HG02885 (cell line): ENCODE results near the gene HDGF.
"Not testable (repeated sequence)": the region's sequence is repeated elsewhere in the genome, so short reads cannot be mapped to it uniquely, and the experiment has no call there.

ENCODE experiments used
- ATAC-seq: cut with Tn5 transposase; IDR thresholded peaks from one replicate; pipeline ENCODE4 v1.9.1; 2021; ENCODE audit warnings: mild to moderate bottlenecking; ENCODE audit not compliant: unreplicated experiment, poor library complexity

Gene HDGF

DNA sequence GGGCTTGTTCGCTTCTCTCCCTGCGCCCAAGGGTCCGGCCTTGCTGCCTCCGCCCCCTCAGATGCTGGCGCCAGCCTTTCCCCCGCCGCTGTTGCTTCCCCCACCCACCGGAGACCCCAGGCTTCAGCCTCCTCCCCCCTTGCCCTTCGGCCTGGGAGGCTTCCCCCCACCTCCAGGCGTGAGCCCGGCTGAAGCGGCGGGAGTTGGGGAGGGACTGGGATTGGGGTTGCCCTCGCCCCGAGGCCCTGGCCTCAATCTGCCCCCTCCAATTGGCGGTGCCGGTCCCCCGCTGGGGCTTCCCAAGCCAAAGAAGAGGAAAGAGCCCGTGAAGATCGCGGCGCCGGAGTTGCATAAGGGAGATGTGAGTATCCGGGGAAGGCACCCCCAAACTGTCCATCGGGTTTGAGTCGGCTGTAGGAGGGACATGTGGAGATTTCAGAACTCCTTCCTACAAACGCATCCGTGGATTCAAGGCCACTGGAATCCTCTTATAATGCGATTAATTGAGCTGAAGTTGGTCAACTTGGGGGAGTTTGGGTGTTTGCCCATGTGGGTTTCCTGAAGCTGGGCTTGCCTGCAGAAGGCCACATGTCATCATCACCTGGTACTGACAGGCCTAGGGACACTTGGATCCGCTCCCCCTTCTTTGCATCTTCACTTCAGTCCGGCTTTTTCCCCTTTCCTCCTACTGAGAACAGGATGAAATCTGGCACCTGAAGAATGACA is 16.6 kb upstream of the HDGF start:
- ATAC-seq, result peak; percentile 14

DNA sequence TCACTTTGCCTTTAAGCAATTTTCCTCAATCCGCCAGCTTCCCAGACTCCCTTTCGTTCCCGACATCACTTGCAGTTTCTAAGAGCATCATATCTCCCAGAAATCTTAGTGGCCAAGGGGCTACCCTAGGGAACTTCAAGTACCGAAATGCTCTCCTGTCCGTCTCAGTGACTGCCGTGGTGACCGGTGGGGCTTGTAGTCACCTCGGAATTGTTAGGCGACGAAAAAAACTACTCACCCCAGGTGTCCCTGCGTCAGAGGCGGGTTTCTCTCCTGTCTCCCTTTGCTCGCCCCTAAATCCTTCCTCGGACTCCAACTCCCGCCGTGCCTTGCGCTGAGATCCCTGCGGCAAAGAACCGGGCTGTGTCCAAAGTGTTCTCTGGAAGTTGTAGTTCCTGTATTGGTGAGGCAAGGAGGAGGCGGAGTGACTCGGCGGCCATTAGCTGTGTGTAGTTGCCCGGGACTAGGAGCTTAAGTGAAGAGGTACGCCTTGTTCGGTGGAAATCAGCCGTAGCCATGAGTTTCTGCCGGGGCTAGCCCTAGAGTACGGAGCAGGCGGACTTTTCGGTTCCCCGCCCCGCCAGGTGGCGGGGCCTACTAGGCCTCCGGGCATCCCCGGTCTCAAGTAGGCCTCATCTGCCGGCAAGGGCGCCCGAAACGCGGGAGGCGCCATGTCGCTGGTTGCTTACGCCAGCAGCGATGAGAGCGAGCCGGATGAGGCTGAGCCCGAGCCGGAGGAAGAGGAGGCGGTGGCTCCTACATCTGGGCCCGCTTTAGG is 15.8 kb upstream of the HDGF start, which contains the start of gene PRCC:
Gene PRCC (plus strand): TSS at position 435 of the 778 bp plus-strand sequence. CDS start 237 bp downstream, at position 672.
- ATAC-seq, result peak; percentile 92

DNA sequence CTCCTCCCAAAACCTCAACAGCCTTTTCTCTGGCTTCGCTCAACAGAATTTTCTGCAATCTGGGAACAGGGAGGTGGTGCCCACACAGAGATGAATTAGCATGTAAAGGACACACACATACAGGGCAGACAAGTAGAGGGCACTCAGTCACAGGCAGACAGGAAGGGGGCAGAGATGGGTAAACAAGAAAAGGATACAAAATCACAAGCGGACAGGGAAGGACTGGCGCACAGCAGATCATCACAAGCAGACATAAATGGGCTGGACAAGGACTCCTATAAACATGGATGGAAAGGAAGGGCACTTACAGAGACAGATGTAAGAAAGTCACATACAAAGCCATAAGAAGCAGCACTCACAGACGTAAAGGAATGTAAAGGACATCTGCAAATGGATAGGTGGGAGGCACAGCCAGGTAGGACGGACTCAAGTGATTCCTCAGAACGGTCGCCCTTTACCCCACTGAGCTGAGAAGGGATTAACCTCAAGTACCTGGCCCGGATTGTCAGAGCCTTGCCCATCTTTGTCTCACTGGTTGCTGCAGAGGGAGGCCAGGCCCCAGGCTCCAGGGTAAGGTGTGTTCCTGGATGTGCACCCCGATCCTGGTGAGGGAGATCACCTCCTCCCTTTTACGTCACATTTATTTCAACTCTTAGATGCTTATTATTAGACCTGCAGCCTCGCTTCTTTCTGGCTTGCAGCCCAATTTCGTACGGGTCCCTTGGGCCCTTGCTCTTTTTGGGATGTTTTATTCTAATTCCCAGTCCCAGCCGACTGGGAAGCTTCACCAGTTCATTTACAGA is 15.0 kb upstream of the HDGF start:
- ATAC-seq, result peak; percentile 3

DNA sequence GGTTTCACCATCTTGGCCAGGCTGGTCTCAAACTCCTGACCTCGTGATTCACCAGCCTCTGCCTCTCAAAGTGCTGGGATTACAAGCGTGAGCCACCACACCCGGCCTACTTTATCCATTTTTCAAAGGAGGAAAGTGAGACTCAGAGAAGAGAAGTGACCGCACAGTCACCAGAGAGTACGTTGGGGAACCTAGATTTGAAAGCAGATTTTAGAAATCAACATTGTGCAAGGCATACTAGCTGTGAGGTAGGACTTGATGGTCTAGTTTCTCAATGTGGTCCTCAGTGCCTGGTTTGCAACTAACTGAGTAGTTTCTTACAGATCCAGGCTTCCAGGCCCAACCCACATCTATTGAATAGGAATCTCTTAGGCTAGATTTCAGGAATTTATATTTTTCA is 14.2 kb upstream of the HDGF start:
- ATAC-seq, result no peak

GRCh38 chr1:156765136-156765535 is 13.7 kb upstream of the HDGF start:
- not testable (repeated sequence) for ATAC-seq

- ATAC-seq, result no peak
Observed at GRCh38 chr1:156760796-156761104, 9.3 kb upstream of the HDGF start.

- ATAC-seq, result no peak
Observed at GRCh38 chr1:156760092-156760795, 8.8 kb upstream of the HDGF start.

DNA sequence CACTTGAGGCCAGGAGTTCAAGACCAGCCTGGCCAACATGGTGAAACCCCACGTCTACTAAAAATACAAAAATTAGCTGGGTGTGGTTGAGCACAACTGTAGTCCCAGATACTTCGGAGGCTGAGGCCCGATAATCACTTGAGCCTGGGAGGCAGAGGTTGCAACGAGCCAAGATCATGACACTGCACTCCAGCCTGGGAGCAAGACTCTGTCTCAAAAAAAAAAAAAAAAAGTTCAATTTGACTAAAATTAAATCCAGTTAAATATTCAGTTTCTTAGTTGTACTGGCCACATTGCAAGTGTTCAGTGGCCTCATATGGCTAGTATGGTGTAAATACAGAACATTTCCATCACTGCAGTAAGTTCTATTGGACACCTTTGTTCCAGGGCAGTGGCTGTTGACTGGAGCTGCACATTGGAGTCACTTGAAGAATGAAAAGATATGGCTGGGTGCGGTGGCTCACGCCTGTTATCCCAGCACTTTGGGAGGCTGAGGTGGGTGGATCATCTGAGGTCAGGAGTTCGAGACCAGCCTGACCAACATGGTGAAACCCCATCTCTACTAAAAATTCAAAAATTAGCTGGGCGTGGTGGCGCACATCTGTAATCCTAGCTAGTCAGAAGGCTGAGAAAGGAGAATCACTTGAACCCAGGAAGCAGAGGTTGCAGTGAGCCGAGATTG is 6.2 kb upstream of the HDGF start:
- ATAC-seq, result not testable (repeated sequence)

GRCh38 chr1:156756355-156756754 is 4.9 kb upstream of the HDGF start:
- no peak for ATAC-seq

DNA sequence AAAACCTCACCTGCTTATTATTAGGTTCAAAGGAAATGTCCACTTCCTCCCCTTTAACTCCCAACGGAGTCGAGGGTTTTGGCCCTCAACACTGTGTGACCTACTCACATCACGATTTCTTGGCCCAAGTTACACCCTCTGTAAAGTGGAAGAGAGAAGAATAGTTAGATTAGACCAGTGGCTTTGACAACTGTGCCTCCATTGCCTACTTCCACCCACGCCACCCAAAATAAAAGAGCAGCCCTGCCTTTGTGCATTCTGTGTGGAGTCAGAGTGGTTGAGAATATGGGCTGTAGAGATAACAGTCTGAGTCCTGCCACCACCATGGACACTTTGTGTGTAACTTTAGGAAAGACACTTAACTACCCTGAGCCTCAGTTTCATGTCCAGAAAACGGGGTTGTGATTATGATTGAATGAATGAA is 4.1 kb upstream of the HDGF start:
- no peak for ATAC-seq

DNA sequence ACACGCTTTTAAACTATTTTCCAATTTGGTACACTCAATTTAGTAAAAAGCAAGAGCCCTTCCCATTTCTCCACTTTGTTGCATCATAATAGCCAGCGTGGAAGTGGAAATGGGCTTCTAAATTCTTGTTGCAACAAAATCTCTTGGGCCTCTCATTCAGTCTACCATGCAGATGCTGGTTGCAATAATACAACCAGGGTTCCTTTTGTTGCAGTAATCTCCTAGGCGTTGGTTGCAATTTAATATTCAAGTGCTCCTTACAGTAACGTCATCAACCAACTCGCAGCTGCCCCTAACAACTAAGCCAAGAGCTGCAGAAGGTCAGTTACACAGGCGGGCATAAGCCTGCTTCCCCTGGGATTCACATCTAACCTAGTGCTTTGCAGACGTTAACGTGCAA is 2.7 kb upstream of the HDGF start:
- no peak for ATAC-seq

DNA sequence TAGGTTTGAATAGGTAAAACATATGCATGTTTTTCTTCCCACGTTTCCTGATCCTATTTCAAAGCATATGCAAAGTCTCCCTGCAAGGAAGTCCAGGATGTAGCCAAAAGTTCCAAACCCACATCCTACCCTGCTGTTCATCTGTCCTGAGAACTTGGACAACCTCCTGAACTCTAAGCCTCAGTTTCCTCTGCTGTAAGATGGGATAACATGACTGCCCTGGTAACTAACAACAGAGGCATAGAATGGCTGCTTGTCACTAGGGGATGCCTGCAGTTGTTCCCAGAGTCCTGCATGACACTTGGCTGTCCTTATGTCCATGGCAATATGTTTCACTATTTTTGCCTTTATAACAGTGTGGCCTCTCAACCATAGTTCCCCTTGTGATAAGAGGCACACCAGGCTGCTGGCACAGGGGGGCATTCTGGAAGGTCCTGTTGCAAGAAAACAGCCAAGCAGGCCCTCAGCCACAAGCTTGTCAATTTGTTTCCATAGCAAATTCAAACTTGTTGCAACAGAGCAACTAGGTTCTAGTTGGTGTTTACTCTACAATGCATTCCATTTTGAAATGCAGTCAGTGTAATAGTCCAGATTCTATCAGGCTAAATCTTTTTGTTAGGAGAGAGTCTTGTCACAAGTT is 1.5 kb upstream of the HDGF start:
- no peak for ATAC-seq

GRCh38 chr1:156751757-156752481 is 444 bp upstream of the HDGF start:
- ATAC-seq, result peak; percentile 70

- ATAC-seq, result peak; percentile 22
Observed at GRCh38 chr1:156750711-156751450, 594 bp downstream of the HDGF start.

GRCh38 chr1:156750191-156750672 is 1.2 kb downstream of the HDGF start:
- ATAC-seq, result no peak

GRCh38 chr1:156749419-156750118 is 1.9 kb downstream of the HDGF start:
- no peak for ATAC-seq

DNA sequence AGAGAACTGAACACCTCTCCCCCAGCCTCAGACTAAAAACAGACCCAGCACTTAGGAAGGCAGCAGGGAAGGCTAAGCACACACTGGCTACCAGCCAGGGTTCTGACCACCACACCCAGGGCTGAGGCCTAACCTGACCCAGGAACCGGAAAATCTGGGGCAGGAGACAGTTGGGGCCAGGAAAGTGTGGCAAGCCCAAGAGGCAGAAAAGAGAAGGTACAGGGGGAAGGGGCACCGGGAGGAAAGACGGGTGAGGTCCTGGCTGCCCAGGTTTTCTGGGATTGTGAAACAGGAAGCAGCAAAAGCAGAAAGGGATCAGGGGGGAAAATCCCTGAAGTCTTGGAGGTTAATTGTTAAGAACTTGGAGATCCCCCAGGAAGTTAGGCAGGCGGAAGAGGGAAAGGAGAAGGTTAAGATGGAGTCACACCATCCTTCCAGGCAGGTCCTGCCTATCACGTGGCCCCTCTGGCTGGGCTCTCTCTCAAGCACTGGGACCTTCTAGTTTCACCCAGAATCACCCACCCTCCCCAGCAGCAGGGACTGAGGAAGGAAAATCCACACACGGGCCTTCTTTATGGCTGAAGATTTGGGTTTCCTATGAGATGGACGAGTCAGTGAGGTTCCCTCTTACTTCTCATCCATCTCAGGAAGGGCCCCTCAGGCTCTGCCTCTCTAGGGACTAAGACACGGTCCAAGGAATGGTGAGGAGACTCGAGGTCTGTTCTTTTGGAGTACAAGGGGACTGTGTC is 2.6 kb downstream of the HDGF start:
- ATAC-seq, result no peak
